ENCODE results near the gene CXXC5. TPM values are rescaled to one million over a fixed set of nuclear protein-coding genes. Genes with fewer than 3 reads are reported as not detected.
"Not testable (repeated sequence)": the region's sequence is repeated elsewhere in the genome, so short reads cannot be mapped to it uniquely, and the experiment has no call there.

The CXXC5 gene
- total RNA-seq, 2 experiments from 2014 or later, result 1.2 to 1.7 TPM

DNA sequence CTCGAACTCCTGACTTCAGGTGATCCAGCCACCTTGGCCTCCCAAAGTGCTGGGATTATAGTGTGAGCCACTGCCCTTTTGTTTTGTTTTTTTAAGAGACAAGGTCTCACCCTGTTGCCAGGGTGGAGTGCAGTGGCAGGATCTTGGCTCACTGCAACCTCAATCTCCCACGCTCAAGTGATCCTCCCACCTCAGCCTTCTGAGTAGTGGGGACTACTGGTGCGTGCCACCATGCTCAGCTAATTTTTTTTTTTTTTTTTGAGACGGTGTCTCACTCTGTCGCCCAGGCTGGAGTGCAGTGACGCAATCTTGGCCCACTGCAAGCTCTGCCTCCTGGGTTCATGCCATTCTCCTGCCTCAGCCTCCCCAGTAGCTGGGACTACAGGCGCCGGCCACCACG, 79.5 kb downstream of the CXXC5 start:
- H3K27me3 Mint-ChIP-seq (ENCODE audit: low read depth); H3K4me1 Mint-ChIP-seq (ENCODE audit: low read depth); H3K36me3 Mint-ChIP-seq (ENCODE audit: low read depth); DNase-seq; H3K9me3 Mint-ChIP-seq; H3K27ac Mint-ChIP-seq; intact Hi-C loops (cut with micrococcal nuclease); H3K4me3 Mint-ChIP-seq: not testable (repeated sequence)
- CTCF ChIA-PET, result interaction anchor here (0.6 kb wide), 1 partner anchor 26 kb away, joined by 3 read pairs; no protein-coding TSS in a partner anchor

DNA sequence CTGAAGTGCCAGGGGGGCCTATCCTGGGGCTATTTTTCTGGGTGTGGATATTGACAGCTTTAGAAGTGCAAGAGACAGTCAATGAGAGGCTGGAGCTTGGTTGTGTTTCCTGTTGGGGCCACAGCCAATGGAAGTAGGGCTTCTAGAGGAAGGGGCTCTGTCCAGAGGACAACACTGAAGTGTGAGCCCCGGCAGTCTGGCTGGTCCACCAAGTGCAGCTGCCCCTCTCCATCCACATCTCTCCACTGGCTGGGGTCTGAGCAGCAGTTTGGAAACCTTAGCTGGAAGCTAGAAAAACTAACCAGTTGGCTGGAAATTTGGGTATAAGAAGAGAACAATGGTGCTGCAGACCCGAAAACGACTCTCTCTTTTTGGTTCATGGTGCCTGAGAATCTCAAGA, 83.1 kb downstream of the CXXC5 start:
- H3K4me1 Mint-ChIP-seq (ENCODE audit: low read depth), result no peaks in the 10 kb centered on the region
- no peak overlapping the region for H3K27ac Mint-ChIP-seq
- no peaks in the 10 kb centered on the region for H3K36me3 Mint-ChIP-seq (ENCODE audit: low read depth)
- no peaks in the 10 kb centered on the region for H3K9me3 Mint-ChIP-seq
- CTCF ChIA-PET, result interaction anchor here (1.1 to 1.2 kb wide), 2 partner anchors 16 to 44 kb away, joined by 4 read pairs; no protein-coding TSS in a partner anchor
- H3K27me3 Mint-ChIP-seq (ENCODE audit: low read depth), result no peaks in the 10 kb centered on the region
- DNase-seq, result no peak
- intact Hi-C loops (cut with micrococcal nuclease), result no loop called here
- H3K4me3 Mint-ChIP-seq, result no peak overlapping the region

DNA sequence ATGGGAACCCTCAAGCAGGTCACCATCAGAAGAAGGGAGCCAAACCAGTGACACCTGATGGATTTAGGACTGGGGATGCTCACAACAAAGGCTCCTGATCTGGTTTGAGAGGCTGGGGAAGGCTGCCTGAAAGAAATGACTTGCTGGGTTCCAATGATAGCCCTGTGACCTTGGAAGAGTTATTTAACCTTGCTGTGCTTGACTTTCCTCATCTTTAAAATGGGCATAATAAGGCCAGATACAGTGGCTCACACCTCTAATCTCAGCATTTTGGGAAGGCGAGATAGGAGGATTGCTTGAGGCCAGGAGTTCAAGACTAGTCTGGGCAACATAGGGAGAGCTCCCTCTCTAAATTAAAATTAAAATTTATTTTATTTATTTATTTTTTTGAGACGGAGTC, 83.9 kb downstream of the CXXC5 start:
- H3K27ac Mint-ChIP-seq, result no peak overlapping the region
- no peaks in the 10 kb centered on the region for H3K9me3 Mint-ChIP-seq
- H3K4me1 Mint-ChIP-seq (ENCODE audit: low read depth), result no peaks in the 10 kb centered on the region
- no peaks in the 10 kb centered on the region for H3K36me3 Mint-ChIP-seq (ENCODE audit: low read depth)
- H3K4me3 Mint-ChIP-seq, result no peak overlapping the region
- intact Hi-C loops (cut with micrococcal nuclease), result no loop called here
- H3K27me3 Mint-ChIP-seq (ENCODE audit: low read depth), result no peaks in the 10 kb centered on the region
- CTCF ChIA-PET, result interaction anchor here (1.2 kb wide), 1 partner anchor 15 kb away, joined by 4 read pairs; no protein-coding TSS in a partner anchor
- no peak for DNase-seq

DNA sequence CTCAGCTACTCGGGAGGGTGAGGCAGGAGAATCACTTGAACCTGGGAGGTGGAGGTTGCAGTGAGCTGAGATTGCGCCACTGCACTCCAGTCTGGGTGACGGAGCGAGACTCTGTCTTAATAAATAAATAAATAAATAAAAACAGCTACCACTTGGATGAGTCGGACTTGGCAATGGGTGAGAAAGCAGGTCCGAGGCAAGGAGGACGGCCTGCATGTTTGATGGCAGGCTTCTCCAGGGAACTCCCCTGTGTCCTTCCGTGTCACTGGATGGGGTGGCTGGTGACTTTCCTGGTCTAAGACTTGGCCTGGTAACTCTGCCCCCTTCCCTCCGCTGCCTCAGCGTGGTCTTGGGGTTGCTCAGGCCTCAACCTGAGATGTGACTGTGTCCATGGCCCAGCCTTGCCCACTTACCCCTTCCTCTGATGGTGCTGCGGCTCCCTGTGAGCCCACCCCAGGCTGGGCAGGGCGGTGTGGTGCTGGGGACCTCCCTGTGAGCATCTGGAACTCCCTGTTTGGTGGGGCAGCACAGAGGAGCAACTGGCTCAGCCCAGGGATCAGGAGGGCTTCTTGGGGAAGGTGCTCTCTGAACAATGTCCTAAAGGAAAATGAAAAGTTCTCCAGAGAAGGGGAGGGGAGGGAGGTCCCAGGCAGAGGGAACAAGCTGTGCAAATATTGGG, 85.0 kb downstream of the CXXC5 start:
- no peaks in the 10 kb centered on the region for H3K36me3 Mint-ChIP-seq (ENCODE audit: low read depth)
- intact Hi-C loops (cut with micrococcal nuclease), result no loop called here
- CTCF ChIA-PET, result no interaction called here
- H3K4me1 Mint-ChIP-seq (ENCODE audit: low read depth), result no peaks in the 10 kb centered on the region
- no peaks in the 10 kb centered on the region for H3K27me3 Mint-ChIP-seq (ENCODE audit: low read depth)
- H3K27ac Mint-ChIP-seq, result no peak overlapping the region
- H3K9me3 Mint-ChIP-seq, result no peaks in the 10 kb centered on the region
- H3K4me3 Mint-ChIP-seq, result no peak overlapping the region
- DNase-seq, result no peak

Other genes with a start within 250 kb of the CXXC5 start
- gene SPATA24, start 244.3 kb upstream of the CXXC5 start, total RNA-seq, result 1 to 10 TPM; 6.0 to 7.4 TPM
- gene DNAJC18, start 208.8 kb upstream of the CXXC5 start, total RNA-seq, result 10 to 100 TPM; 18.1 to 18.8 TPM
- under 1 TPM; 0.74 to 0.81 TPM for gene ECSCR, start 185.6 kb upstream of the CXXC5 start, total RNA-seq
- gene SMIM33, start 177.3 kb upstream of the CXXC5 start, total RNA-seq, result under 1 TPM; 0.14 to 0.37 TPM
- gene STING1, start 165.6 kb upstream of the CXXC5 start, total RNA-seq, result 100 to 1,000 TPM; 136 to 140 TPM
- gene UBE2D2, start 87.0 kb upstream of the CXXC5 start, total RNA-seq, result 100 to 1,000 TPM; 221 to 243 TPM
- not detected for gene PSD2, start 147.5 kb downstream of the CXXC5 start, total RNA-seq